ENCODE results near the gene RND3.

The RND3 gene

DNA sequence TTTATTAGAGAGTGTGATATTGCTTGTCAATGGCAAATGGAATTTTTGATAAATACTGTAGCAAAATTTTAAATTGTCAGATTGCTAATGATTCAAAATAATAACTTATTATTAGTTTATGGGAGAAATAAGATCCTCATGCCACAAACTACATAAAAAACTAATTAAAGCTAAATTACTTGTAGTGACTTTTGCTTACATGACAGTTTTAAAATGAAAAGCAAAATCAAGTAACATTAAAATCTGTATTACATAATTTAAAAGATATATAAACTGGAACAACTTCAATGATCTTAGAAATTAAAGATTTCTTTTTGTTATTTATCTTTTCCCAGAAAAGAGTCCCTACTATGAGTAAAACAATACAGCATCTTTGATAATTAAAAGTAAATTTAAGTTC, 17.7 kb upstream of the RND3 start:
- H3K4me2 ChIP-seq: no peak overlapping the region
- no peaks in the 10 kb centered on the region for H4K20me1 ChIP-seq (ENCODE audit: insufficient read depth)
- no peak overlapping the region for H3K27ac ChIP-seq
- no peaks in the 10 kb centered on the region for H3K27me3 ChIP-seq (ENCODE audit: insufficient read depth, low read depth)
- no peaks in the 10 kb centered on the region for H3K79me2 ChIP-seq (ENCODE audit: insufficient read depth, low read depth)
- H3K4me1 ChIP-seq (ENCODE audit: low read depth, poor library complexity, severe bottlenecking): no peaks in the 10 kb centered on the region
- H3K4me3 ChIP-seq (IDR thresholded peaks at IDR 0.05; ENCODE audit: insufficient read depth, low read depth, low read length): no peak overlapping the region
- no peak overlapping the region for H2AFZ ChIP-seq (ENCODE audit: low read depth)
- no peak overlapping the region for H3K9ac ChIP-seq
- no peaks in the 10 kb centered on the region for H3K36me3 ChIP-seq (ENCODE audit: insufficient read depth)
- TF ChIP-seq CTCF (conservative IDR thresholded peaks at IDR 0.05; ENCODE audit: low read depth, low read length): no peak

DNA sequence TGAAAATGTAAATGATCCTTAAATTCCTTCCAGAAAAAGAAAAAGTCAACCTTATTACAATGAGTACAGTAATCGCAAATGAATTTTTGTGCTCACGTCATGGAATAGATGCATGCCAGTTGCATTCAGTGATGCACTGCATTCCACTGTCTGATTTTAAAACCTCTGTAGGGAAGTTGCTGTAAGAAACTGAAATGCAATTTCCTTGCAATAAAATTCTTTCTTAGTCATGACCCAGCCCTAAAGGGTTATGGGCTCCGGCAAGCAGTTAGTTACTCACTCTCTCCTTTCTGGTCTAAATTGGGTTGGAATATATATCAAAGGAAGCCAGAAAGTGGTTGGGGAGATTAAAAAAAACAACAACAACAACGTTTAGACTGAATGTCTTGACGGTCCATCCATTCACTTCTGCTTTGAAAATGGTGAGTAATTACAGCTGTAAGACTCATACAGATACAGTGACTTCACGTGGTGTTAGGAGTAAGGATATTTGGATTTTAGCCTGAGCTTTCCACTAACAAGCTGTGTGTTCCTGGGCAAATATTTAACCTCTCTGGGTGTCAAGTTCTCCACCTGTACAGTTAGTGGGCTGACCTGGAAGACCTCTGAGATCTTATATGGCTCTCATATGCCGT, 8.6 kb upstream of the RND3 start:
- no peak overlapping the region for H3K27ac ChIP-seq
- H2AFZ ChIP-seq (ENCODE audit: low read depth): no peak overlapping the region
- H3K4me2 ChIP-seq: no peak overlapping the region
- no peaks in the 10 kb centered on the region for H3K4me1 ChIP-seq (ENCODE audit: low read depth, poor library complexity, severe bottlenecking)
- no peaks in the 10 kb centered on the region for H3K27me3 ChIP-seq (ENCODE audit: insufficient read depth, low read depth)
- no peak overlapping the region for H3K4me3 ChIP-seq (IDR thresholded peaks at IDR 0.05; ENCODE audit: insufficient read depth, low read depth, low read length)
- TF ChIP-seq CTCF (conservative IDR thresholded peaks at IDR 0.05; ENCODE audit: low read depth, low read length): no peak
- H3K79me2 ChIP-seq (ENCODE audit: insufficient read depth, low read depth): no peaks in the 10 kb centered on the region
- H4K20me1 ChIP-seq (ENCODE audit: insufficient read depth): no peaks in the 10 kb centered on the region
- no peak overlapping the region for H3K9ac ChIP-seq
- H3K36me3 ChIP-seq (ENCODE audit: insufficient read depth): no peaks in the 10 kb centered on the region

DNA sequence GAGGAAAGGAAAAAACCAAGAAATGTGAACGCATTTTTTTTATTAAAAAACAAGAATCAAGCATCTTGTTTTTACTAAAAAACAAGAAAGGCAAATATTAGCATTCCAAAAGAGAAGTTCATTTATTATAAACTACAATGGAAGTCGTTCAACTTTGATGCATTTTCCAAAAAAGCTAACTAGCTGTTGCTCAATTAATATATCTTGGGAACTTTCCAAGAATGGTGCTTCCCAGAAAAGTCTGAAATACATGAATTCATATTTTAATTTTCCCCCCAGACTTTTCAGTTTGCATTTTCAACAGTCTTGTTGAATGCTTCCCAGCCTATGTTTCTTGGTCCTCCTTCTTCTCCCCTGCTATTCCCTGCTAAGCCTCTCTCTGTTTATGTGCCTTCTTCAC, 7.5 kb upstream of the RND3 start:
- Histone ChIP-seq H2AFZ (ENCODE audit: low read depth) (no peak overlapping the region), H3K4me3 (IDR thresholded peaks at IDR 0.05; ENCODE audit: insufficient read depth, low read depth, low read length) (no peak overlapping the region), H3K36me3 (ENCODE audit: insufficient read depth) (no peaks in the 10 kb centered on the region), H4K20me1 (ENCODE audit: insufficient read depth) (no peaks in the 10 kb centered on the region), H3K27ac (no peak overlapping the region), H3K79me2 (ENCODE audit: insufficient read depth, low read depth) (no peaks in the 10 kb centered on the region), H3K4me1 (ENCODE audit: low read depth, poor library complexity, severe bottlenecking) (no peaks in the 10 kb centered on the region), H3K27me3 (ENCODE audit: insufficient read depth, low read depth) (no peaks in the 10 kb centered on the region), H3K9ac (no peak overlapping the region), H3K4me2 (no peak overlapping the region)
- no peak for TF ChIP-seq CTCF (conservative IDR thresholded peaks at IDR 0.05; ENCODE audit: low read depth, low read length)

DNA sequence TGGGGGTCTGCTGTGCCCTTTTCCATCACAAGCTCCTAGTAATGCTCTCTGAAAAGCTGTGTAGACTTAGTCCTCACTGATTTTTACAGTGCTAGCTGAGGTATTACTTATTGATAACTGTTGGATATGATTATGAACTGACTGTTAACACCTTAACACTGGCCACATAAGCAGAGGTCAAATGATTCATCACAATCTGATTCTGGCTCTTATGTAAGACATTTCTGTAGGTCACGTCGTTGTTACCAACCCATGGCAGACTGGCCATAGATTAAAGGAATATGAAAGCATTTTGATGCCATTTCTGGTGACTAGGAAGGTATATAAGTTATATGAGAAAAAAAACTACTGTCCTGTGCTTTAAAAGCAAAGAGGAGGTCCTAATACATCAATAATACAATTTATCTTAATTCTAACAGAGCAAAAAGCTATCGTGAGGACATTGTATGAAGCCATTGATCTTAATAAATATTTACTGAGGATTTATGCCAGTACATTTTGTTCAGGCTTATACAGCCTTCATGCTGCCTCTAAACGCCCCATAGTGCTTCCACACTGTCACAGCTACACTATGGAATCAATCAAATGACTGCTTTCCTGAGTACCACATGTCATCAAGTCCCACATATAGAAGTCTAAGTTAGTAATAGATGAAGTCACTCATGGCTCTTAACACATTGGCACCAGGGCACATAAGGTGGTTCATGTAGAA, 6.9 kb upstream of the RND3 start:
- Histone ChIP-seq H3K36me3 (ENCODE audit: insufficient read depth) (no peaks in the 10 kb centered on the region), H3K9ac (no peak overlapping the region), H2AFZ (ENCODE audit: low read depth) (no peak overlapping the region), H3K27me3 (ENCODE audit: insufficient read depth, low read depth) (no peaks in the 10 kb centered on the region), H4K20me1 (ENCODE audit: insufficient read depth) (no peaks in the 10 kb centered on the region), H3K27ac (no peak overlapping the region), H3K79me2 (ENCODE audit: insufficient read depth, low read depth) (no peaks in the 10 kb centered on the region), H3K4me1 (ENCODE audit: low read depth, poor library complexity, severe bottlenecking) (no peaks in the 10 kb centered on the region), H3K4me3 (IDR thresholded peaks at IDR 0.05; ENCODE audit: insufficient read depth, low read depth, low read length) (no peak overlapping the region), H3K4me2 (no peak overlapping the region)
- TF ChIP-seq CTCF (conservative IDR thresholded peaks at IDR 0.05; ENCODE audit: low read depth, low read length): no peak
